Left lung (tissue), 10 donors: ENCODE results near the gene SGPP1. TPM values are rescaled to one million over a fixed set of nuclear protein-coding genes. Genes with fewer than 3 reads are reported as not detected.
"Not testable (repeated sequence)": the region's sequence is repeated elsewhere in the genome, so short reads cannot be mapped to it uniquely, and the experiment has no call there.

Source experiments
- ATAC-seq: fragments of 200-7000 bp; cut with Tn5 transposase; one replicate; pipeline ENCODE4 v1.9.1; 2020; ENCODE audit warnings: moderate library complexity
- DNase-seq, 4 donors: peaks; one replicate each; pipeline ENCODE4 v3.0.0-alpha.2; 2013 to 2020
- H3K27ac ChIP-seq, 2 donors: fragments of 200-600 bp; sonication (generic) in 1 of 2; one replicate each; pipeline versions ENCODE4 v1.5.0 to v1.8.0; 2020 to 2021
- H3K27me3 ChIP-seq, 2 donors: fragments of 200-600 bp; sonication (generic) in 1 of 2; one replicate each; pipeline versions ENCODE4 v1.5.0 to v1.8.0; 2020 to 2021
- H3K36me3 ChIP-seq, 2 donors: fragments of 200-600 bp; sonication (generic) in 1 of 2; one replicate each; pipeline versions ENCODE4 v1.5.0 to v1.8.0; 2020 to 2021
- H3K4me1 ChIP-seq, 2 donors: fragments of 200-600 bp; one replicate each; pipeline ENCODE4 v1.8.0; 2021
- H3K4me3 ChIP-seq, 2 donors: fragments of 200-600 bp; sonication (generic) in 1 of 2; one replicate each; pipeline versions ENCODE4 v1.5.0 to v1.8.0; 2020 to 2021; ENCODE audit warnings: mild to moderate bottlenecking in 1 of 2
- H3K9me3 ChIP-seq, 2 donors: fragments of 200-600 bp; sonication (generic) in 1 of 2; one replicate each; pipeline versions ENCODE4 v1.5.0 to v1.8.0; 2020 to 2021
- CTCF ChIP-seq, 2 donors: fragments of 200-600 bp; sonication (generic) in 1 of 2; IDR thresholded peaks; one replicate each; pipeline versions ENCODE4 v1.5.0 to v1.8.0; 2021; ENCODE audit warnings: antibody characterized with exemption in 2 of 2
- intact Hi-C, 2 donors: fragments of 100-400 bp; cut with DNase I; formaldehyde crosslinking; loops; one replicate each; pipeline versions ENCODE4 v1.11.2 to v1.14.2; 2022
- polyA plus RNA-seq, 6 donors: library from polyadenylated mRNA; unstranded; fragments of 120-200 nt; gene quantifications; one replicate each; pipeline ENCODE4 v1.2.1, GENCODE V29; 2013; ENCODE audit not compliant: insufficient read length in 6 of 6
- total RNA-seq, 2 donors: library from RNA; stranded (reverse); fragmentation: NEBNext Ultra II Directional; extraction: Animal tissue kit (Norgen Biotek cat#: 25700); gene quantifications; one replicate each; pipeline ENCODE4 v1.2.1, GENCODE V29; 2021
- donor health status: DM: no; HTN: yes; CAD: no.
- donor health status: DM: no; HTN: no; CAD: no.

The SGPP1 gene
- total and polyA plus RNA-seq, 8 donors, result 19.4 to 26.3 (median 21.5) TPM

- intact Hi-C loops, result no loop called here
- no peaks in the 10 kb centered on the region for H3K4me1 ChIP-seq
- ATAC-seq, result peak; percentile 73
- DNase-seq, result no peak
- H3K9me3 ChIP-seq, result no peaks in the 10 kb centered on the region
- H3K36me3 ChIP-seq, result no peaks in the 10 kb centered on the region
- TF ChIP-seq CTCF (IDR thresholded peaks at IDR 0.05), result no peak
- H3K4me3 ChIP-seq, result no peak overlapping the region
- H3K27me3 ChIP-seq, result no peaks in the 10 kb centered on the region
- H3K27ac ChIP-seq, result peak overlapping the region in 1 of 2 donors; percentile 14
These were observed 55.9 kb downstream of the SGPP1 start for GRCh38 chr14:63671987-63672386.

GRCh38 chr14:63670692-63671091, 57.2 kb downstream of the SGPP1 start:
- H3K27ac ChIP-seq, result no peak overlapping the region
- ATAC-seq, result no peak
- intact Hi-C loops, result no loop called here

GRCh38 chr14:63666335-63666734, 61.5 kb downstream of the SGPP1 start:
- no peak for TF ChIP-seq CTCF (IDR thresholded peaks at IDR 0.05)
- Histone ChIP-seq H3K4me1 (no peaks in the 10 kb centered on the region), H3K27me3 (no peaks in the 10 kb centered on the region), H3K4me3 (no peak overlapping the region), H3K36me3 (no peaks in the 10 kb centered on the region), H3K27ac (no peak overlapping the region), H3K9me3 (no peaks in the 10 kb centered on the region)
- ATAC-seq (no peak), DNase-seq (no peak)
- intact Hi-C loops, result no loop called here

More at GRCh38 chr14:63670692-63671091, 57.2 kb downstream of the SGPP1 start:
- H3K9me3 ChIP-seq, result no peaks in the 10 kb centered on the region
- no peaks in the 10 kb centered on the region for H3K36me3 ChIP-seq
- no peaks in the 10 kb centered on the region for H3K4me1 ChIP-seq
- no peak for DNase-seq
- no peak for TF ChIP-seq CTCF (IDR thresholded peaks at IDR 0.05)
- H3K27me3 ChIP-seq, result no peaks in the 10 kb centered on the region
- no peak overlapping the region for H3K4me3 ChIP-seq

- no peaks in the 10 kb centered on the region for H3K36me3 ChIP-seq
- H3K9me3 ChIP-seq, result no peaks in the 10 kb centered on the region
- no peak for ATAC-seq
- intact Hi-C loops, result no loop called here
- no peaks in the 10 kb centered on the region for H3K4me1 ChIP-seq
- no peak for TF ChIP-seq CTCF (IDR thresholded peaks at IDR 0.05)
- no peak for DNase-seq
- H3K4me3 ChIP-seq, result no peak overlapping the region
- H3K27ac ChIP-seq, result no peak overlapping the region
- no peaks in the 10 kb centered on the region for H3K27me3 ChIP-seq
These were observed 64.2 kb downstream of the SGPP1 start for GRCh38 chr14:63663428-63664341.

- H3K27ac ChIP-seq, result no peak overlapping the region
- no peaks in the 10 kb centered on the region for H3K4me1 ChIP-seq
- no peak for ATAC-seq
- no peak for DNase-seq
- intact Hi-C loops, result no loop called here
- H3K4me3 ChIP-seq, result no peak overlapping the region
- no peaks in the 10 kb centered on the region for H3K36me3 ChIP-seq
- no peaks in the 10 kb centered on the region for H3K9me3 ChIP-seq
- no peak for TF ChIP-seq CTCF (IDR thresholded peaks at IDR 0.05)
- no peaks in the 10 kb centered on the region for H3K27me3 ChIP-seq
These were observed 65.1 kb downstream of the SGPP1 start for GRCh38 chr14:63662776-63663175.

GRCh38 chr14:63661881-63662280, 66.0 kb downstream of the SGPP1 start:
- ATAC-seq, result peak; percentile 46
- H3K27ac ChIP-seq, H3K27me3 ChIP-seq, H3K4me3 ChIP-seq, H3K9me3 ChIP-seq, H3K36me3 ChIP-seq, H3K4me1 ChIP-seq, DNase-seq, intact Hi-C loops: not testable (repeated sequence)
